AG09309 (cell line): Measurements from ENCODE around the gene MFAP2.

Source experiments
- DNase-seq: peaks from one replicate; pipeline ENCODE4 v3.0.0-alpha.2; 2010; ENCODE audit warnings: low read depth
- H3K4me3 ChIP-seq: 2 replicates; pipeline ENCODE4 v1.5.1; 2011; ENCODE audit warnings: mild to moderate bottlenecking, low read depth, low read length, moderate library complexity; ENCODE audit not compliant: control insufficient read depth
- CTCF ChIP-seq: IDR thresholded peaks from 2 replicates; pipeline ENCODE4 v1.5.1; 2011; ENCODE audit warnings: mild to moderate bottlenecking, low read depth, low read length, inconsistent platforms; ENCODE audit not compliant: insufficient read depth, control insufficient read depth; ENCODE audit errors: missing control alignments

Gene MFAP2

GRCh38 chr1:16971341-16972188 lies 8.9 kb downstream of the MFAP2 start:
- no peak for DNase-seq
- TF ChIP-seq CTCF, result no peak
- no peak overlapping the region for H3K4me3 ChIP-seq

GRCh38 chr1:16970132-16970910 lies 10.1 kb downstream of the MFAP2 start:
- TF ChIP-seq CTCF, result no peak
- DNase-seq, result no peak
- H3K4me3 ChIP-seq, result no peak overlapping the region

- no peak for TF ChIP-seq CTCF
- no peak overlapping the region for H3K4me3 ChIP-seq
- DNase-seq, result no peak
Observed at GRCh38 chr1:16969651-16970050, 10.8 kb downstream of the MFAP2 start.

- TF ChIP-seq CTCF, result no peak
- H3K4me3 ChIP-seq, result no peak overlapping the region
- DNase-seq, result no peak
Observed at GRCh38 chr1:16969057-16969611, 11.3 kb downstream of the MFAP2 start.

- no peak overlapping the region for H3K4me3 ChIP-seq
- no peak for DNase-seq
- no peak for TF ChIP-seq CTCF
Observed at GRCh38 chr1:16968372-16968771, 12.0 kb downstream of the MFAP2 start.

- no peak for TF ChIP-seq CTCF
- DNase-seq, result no peak
- no peak overlapping the region for H3K4me3 ChIP-seq
Observed at GRCh38 chr1:16967962-16968361, 12.5 kb downstream of the MFAP2 start.
